ENCODE results near the gene FILIP1L. TPM values are rescaled to one million over a fixed set of nuclear protein-coding genes. Genes with fewer than 3 reads are reported as not detected.

FILIP1L gene
- total and polyA plus RNA-seq, 2 of the 13 experiments (the other 11 are each of a cell fraction or from before 2014, with no cell fraction given) = 8.1 to 187 TPM

DNA sequence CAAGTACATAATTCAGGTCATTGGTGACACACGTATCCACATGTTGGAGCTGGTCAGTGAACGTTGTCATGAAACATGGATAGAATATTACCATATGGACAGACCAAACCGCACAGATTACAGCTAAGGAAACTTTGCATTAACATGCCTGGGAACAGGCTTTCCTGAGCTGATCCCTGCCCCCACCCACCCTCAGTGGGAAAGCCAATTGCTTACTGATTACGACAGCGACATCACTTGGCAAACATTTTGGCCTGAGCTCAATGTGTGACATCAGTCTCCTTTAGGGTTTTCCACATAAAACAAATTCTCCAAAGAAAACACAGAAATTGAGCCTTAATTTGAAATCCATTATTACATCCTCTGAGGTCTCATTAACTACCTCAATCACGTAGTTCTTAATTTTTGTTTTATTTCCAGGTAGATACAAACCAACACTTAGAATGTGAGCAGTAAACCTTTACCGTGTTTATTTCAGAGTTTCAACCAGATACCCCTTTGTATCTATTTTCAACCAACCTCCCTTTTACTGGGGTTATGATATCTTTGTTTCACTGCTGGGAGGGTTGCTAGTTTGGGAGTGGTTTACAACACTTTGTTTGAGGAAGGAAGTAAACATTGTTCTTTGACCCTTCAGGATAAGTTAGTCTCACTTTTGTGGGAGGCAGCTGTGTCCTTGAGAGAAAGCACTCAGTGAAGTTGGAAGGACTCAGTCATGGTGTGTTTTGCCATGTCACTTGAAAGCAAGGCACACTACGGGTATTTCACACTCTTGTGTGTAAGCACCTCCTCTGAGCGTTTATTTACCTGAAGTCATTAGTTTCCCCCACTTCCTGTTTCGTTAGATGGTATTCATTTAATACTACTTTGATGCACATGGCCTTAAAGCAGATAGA is 193.6 kb downstream of the FILIP1L start (continued):
- no peak for TF ChIP-seq ZBTB40 (IDR thresholded peaks at IDR 0.05)
- peak; percentile 70; the same call in 1 of the 2 replicates for TF ChIP-seq ZBTB40 (CRISPR knock-in tag; IDR thresholded peaks at IDR 0.05)
- TF ChIP-seq, protein P1, sequence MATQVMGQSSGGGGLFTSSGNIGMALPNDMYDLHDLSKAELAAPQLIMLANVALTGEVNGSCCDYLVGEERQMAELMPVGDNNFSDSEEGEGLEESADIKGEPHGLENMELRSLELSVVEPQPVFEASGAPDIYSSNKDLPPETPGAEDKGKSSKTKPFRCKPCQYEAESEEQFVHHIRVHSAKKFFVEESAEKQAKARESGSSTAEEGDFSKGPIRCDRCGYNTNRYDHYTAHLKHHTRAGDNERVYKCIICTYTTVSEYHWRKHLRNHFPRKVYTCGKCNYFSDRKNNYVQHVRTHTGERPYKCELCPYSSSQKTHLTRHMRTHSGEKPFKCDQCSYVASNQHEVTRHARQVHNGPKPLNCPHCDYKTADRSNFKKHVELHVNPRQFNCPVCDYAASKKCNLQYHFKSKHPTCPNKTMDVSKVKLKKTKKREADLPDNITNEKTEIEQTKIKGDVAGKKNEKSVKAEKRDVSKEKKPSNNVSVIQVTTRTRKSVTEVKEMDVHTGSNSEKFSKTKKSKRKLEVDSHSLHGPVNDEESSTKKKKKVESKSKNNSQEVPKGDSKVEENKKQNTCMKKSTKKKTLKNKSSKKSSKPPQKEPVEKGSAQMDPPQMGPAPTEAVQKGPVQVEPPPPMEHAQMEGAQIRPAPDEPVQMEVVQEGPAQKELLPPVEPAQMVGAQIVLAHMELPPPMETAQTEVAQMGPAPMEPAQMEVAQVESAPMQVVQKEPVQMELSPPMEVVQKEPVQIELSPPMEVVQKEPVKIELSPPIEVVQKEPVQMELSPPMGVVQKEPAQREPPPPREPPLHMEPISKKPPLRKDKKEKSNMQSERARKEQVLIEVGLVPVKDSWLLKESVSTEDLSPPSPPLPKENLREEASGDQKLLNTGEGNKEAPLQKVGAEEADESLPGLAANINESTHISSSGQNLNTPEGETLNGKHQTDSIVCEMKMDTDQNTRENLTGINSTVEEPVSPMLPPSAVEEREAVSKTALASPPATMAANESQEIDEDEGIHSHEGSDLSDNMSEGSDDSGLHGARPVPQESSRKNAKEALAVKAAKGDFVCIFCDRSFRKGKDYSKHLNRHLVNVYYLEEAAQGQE (IDR thresholded peaks at IDR 0.05; ENCODE audit: borderline replicate concordance in 1 of 2, low read depth in 1 of 2, low read length in 2 of 2) = peak in 1 of 2 experiments; percentile 78; a peak in 1 of 4 replicates
- no peak for TF ChIP-seq FOXM1 (CRISPR knock-in tag; IDR thresholded peaks at IDR 0.05)
- TF ChIP-seq ZMAT3 (CRISPR knock-in tag; conservative IDR thresholded peaks at IDR 0.05) = 0 out of 2 replicates have a peak, but pooled peaks have one; percentile 60
- TF ChIP-seq BRD4 (CRISPR knock-in tag; IDR thresholded peaks at IDR 0.05) = peak; percentile 97
- TF ChIP-seq TRIM24 (CRISPR knock-in tag; IDR thresholded peaks at IDR 0.05) = peak; percentile 73; the same call in 1 of the 2 replicates
- peak; percentile 87 for TF ChIP-seq RARA (CRISPR knock-in tag; IDR thresholded peaks at IDR 0.05)
- TF ChIP-seq KDM6A (CRISPR knock-in tag; IDR thresholded peaks at IDR 0.05; ENCODE audit: low read depth) = peak; percentile 82; the same call in 1 of the 2 replicates
- peak; percentile 60; the same call in 1 of the 2 replicates for TF ChIP-seq ZNF558 (CRISPR knock-in tag; IDR thresholded peaks at IDR 0.05; ENCODE audit: borderline replicate concordance)
- TF ChIP-seq ZNF343 (CRISPR knock-in tag; IDR thresholded peaks at IDR 0.05) = 0 out of 2 replicates have a peak, but pooled peaks have one; percentile 41
- no peak for TF ChIP-seq ZFP37 (CRISPR knock-in tag; IDR thresholded peaks at IDR 0.05; ENCODE audit: borderline replicate concordance)

Data from HepG2 (cell line).